HG03097 (cell line): ENCODE measurements around the gene VILL.
"Not testable (repeated sequence)": the region's sequence is repeated elsewhere in the genome, so short reads cannot be mapped to it uniquely, and the experiment has no call there.

Experiments used
- ATAC-seq: cut with Tn5 transposase; IDR thresholded peaks from one replicate; pipeline ENCODE4 v1.9.1; 2021; ENCODE audit not compliant: unreplicated experiment, low FRiP score

Gene VILL

GRCh38 chr3:38031022-38031994, 40.7 kb downstream of the VILL start:
- ATAC-seq: no peak

- no peak for ATAC-seq
Observed at GRCh38 chr3:38032328-38032865, 41.8 kb downstream of the VILL start.

GRCh38 chr3:38033586-38033985, 43.0 kb downstream of the VILL start:
- ATAC-seq: not testable (repeated sequence)

DNA sequence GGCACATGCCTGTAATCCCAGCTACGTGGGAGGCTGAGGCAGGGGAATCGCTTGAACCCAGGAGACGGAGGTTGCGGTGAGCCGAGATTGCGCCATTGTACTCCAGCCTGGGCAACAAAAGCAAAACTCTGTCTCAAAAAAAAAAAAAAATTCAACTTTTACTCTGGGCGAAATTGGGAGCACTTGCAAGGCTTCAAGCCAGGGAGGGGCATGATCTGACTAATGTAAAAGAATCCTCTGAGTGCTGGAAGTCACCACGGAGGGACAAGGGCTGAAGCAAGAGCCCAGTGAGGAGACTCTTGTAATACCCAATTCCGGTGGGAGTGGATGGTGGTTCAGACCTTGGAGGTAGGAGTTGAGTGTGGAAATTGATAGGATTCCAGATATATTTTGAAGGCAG, 43.7 kb downstream of the VILL start:
- not testable (repeated sequence) for ATAC-seq

- no peak for ATAC-seq
Observed at GRCh38 chr3:38036286-38036685, 45.7 kb downstream of the VILL start.

GRCh38 chr3:38036906-38037305, 46.3 kb downstream of the VILL start:
- ATAC-seq: no peak

DNA sequence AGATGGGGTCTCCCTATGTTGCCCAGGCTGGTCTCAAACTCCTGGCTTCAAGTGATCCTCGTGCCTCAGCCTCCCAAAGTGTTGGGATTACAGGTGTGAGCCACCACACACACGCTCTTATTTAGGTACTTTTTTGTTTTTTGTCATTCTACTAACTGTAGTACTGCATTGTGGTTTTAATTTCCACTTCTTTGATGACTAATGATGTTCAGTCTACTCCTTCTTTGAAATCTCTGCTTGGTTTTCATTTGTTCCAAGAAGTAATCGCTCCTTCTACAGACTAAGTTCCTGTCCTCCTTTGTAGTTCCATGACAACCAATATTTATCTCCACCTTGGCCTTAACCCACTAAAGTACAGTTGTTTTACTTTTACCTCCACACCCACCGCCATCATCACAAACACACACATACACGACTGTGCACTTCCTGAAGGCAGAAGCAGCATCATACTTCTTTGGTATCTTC, 47.9 kb downstream of the VILL start:
- ATAC-seq: no peak

DNA sequence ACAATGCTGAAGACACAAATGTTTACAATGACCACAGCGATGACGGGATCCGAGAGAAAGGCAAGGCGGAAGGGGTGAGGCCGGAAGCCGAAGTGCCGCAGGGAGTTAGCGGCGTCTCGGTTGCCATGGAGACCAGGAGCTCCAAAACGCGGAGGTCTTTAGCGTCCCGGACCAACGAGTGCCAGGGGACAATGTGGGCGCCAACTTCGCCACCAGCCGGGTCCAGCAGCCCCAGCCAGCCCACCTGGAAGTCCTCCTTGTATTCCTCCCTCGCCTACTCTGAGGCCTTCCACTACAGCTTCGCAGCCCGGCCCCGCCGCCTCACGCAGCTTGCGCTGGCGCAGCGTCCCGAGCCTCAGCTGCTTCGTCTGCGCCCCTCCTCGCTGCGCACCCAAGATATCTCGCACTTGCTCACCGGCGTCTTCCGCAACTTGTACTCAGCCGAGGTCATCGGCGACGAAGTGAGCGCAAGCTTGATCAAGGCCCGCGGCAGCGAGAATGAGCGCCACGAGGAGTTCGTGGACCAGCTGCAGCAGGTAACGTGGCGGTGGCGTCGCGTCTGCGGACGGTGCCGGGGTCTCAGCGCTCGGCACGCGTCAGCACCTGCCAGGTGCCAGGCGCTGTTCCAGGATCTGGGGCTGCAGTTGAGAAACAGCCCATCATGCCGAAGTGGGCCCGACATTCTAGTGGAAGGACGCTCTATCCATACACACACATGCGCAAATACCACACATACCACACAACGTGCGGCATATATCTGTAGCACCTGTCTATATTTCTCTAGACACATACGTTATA, 48.7 kb downstream of the VILL start, which contains the start of gene DLEC1:
Gene DLEC1 (plus strand): TSS at position 108 of the 798 bp plus-strand sequence. CDS start 18 bp downstream, at position 126.
- ATAC-seq: peak; percentile 93

DNA sequence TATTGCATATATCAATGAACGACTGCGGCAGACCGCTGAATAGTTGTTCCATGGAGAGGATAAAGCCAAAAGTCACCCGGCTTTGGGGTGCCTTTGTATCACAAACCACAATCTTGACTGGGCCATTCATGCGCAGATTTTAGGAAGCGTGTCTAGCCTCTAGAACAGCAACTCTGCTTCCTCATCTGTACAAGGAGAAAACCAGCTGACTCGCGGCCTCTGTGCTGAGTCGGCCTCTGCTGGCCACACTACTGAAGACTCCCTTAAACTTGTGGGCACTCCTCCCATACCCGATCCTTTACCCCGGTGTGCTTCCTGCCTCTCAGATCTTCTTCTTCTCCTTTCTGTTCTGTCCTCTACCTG, 49.3 kb downstream of the VILL start:
- no peak for ATAC-seq

DNA sequence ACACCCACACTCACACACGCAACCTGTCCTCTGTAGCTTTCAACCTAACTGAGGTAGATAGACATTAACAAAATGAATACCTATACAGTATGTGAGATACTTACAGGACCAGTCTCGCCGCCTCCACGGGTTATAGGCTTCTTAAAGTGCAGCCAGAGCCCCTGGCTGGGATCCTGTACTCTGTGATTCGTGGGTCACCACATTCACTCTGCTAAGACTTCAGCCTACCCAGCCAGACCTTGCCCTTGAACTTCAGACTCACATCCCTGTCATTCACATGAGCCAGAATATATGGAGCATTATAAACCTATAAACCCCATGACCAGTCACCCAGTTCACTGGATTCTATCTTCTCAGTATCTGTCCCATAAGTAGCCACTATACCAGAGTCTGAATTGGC, 49.8 kb downstream of the VILL start:
- no peak for ATAC-seq

DNA sequence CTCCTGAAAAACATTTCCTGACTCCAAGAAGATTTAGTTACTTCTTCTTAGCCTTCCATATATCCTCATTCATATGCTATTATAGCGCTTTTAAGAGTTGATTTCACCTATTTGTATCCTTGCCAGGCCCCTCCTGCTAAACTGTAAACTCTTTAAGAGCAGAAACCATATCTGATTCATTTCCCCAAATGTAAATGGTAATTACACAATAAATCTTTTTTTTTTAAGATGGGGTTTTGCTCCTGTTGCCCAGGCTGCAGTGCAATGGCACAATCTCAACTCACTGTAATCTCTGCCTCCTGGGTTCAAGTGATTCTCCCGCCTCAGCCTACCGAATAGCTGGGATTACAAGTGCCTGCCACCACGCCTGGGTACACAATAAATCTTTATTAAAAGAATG, 52.9 kb downstream of the VILL start:
- no peak for ATAC-seq

DNA sequence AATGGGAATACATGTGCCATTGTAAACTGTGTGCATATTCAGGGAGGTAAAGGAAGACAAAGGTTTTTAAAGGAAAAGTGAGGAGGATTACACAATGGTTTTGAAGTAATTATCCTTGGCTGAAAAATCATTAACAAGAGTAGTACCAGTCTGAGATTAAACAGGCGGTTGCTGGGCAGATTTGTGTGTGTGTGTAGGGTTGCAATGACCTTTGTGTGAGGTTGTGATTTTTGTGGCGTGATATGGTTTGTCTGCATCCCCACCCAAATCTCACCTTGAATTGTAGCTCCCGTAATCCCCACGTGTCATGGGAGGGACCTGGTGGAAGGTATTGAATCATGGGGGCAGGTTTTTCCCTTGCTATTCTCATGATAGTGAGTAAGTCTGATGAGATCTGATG, 55.4 kb downstream of the VILL start:
- no peak for ATAC-seq

DNA sequence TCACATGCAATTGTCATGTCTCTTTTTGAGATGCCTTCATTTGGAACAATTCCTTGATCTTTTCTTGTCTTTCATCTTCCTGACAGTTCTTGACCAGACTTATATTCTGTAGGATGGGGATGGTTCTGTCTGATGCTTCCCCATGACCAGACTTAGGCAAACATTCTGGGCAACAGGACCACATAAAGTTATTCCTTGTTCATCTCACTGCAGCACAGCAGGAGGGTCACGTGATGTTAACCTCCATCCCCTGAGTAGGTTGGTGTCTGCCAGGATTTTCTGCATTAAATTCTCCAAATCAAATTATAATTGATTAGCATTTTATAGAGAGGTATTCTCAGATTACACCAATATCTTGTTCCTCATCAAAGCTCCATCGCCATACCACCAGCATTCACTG, 56.2 kb downstream of the VILL start:
- ATAC-seq: no peak

GRCh38 chr3:38047896-38048295, 57.3 kb downstream of the VILL start:
- no peak for ATAC-seq

DNA sequence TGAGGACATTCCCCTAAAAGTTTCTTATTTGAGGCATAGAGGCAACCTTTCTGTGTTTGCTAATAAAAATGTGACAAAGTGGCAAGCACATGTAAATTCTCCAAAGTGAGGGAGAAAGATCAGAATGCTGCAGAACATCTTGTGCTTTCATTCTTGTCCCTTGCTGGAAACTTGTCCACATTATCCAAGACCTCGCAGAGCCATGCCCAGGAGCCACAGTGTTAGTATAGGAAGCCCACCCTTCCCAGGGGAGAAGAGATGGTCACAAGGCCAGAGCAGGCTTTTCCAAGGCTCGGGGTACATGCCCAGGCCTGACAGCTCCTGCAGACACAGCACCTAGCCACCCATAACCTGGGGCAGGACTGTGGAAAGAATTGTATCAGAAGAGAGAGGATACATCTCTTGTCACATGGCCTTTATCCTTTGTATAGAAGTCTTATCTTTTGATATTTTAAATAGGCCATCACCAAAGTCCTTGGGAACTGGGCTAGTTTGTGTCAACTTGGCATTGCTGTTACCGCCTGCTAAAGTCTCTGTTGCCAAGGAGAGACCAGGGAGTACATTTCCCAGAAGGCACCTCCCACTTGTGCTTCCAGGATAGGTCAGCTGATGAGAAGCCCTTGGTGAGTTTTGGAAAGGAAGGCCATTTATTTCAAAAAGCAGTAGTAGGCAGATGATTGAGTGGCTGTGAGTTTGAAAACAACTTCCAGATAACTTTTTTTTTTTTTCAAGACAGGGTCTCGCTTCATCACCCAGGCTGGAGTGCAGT, 59.0 kb downstream of the VILL start:
- ATAC-seq: no peak

GRCh38 chr3:38051131-38051530, 60.5 kb downstream of the VILL start:
- ATAC-seq: no peak

DNA sequence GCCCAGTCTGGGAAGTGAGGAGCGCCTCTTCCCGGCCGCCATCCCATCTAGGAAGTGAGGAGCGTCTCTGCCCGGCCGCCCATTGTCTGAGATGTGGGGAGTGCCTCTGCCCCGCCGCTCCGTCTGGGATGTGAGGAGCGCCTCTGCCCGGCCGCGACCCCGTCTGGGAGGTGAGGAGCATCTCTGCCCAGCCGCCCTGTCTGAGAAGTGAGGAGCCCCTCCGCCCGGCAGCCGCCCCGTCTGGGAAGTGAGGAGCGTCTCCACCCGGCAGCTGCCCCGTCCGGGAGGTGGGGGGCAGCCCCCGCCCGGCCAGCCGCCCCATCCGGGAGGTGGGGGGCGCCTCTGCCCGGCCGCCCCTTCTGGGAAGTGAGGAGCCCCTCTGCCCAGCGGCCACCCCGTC, 62.7 kb downstream of the VILL start:
- not testable (repeated sequence) for ATAC-seq

DNA sequence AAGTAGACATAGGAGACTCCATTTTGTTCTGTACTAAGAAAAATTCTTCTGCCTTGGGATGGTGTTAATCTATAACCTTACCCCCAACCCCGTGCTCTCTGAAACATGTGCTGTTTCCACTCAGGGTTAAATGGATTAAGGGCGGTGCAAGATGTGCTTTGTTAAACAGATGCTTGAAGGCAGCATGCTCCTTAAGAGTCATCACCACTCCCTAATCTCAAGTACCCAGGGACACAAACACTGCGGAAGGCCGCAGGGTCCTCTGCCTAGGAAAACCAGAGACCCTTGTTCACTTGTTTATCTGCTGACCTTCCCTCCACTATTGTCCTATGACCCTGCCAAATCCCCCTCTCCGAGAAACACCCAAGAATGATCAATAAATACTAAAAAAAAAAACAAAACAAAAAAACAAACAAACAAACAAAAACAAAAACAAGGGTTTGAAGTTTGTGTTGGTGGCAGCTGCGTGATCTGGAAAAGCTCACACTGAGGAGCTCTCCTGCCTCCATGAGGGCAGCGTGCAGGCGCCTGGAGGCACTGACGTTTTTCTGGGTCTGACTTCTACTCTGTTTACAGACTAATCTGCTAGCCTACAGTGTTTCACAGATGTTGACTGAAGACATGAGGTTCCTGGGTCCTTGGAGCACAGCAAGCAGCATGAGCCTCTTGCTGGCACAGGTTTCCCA, 63.4 kb downstream of the VILL start:
- not testable (repeated sequence) for ATAC-seq

GRCh38 chr3:38054499-38055001, 64.0 kb downstream of the VILL start:
- ATAC-seq: no peak
